ENCODE results near the gene BAAT.

Gene BAAT

GRCh38 chr9:101311758-101312420, 72.9 kb downstream of the BAAT start:
- DNase-seq, result peak in 2 of 14 donors; percentile 7 to 21

- DNase-seq, result no peak
Observed at GRCh38 chr9:101311191-101311590, 73.6 kb downstream of the BAAT start.

All from C1 segment of cervical spinal cord (tissue), 14 donors.